Stimulated activated CD8-positive, alpha-beta memory T cell treated with anti-CD3 and anti-CD28 coated beads, Interleukin-4, amount 100 ng/mL, for 48 hours (primary cell): ENCODE measurements around the gene FCHSD2.
"Not testable (repeated sequence)": the region's sequence is repeated elsewhere in the genome, so short reads cannot be mapped to it uniquely, and the experiment has no call there.

Experiments used
- DNase-seq: peaks from one replicate; pipeline ENCODE4 v3.0.0-alpha.2; 2020

Gene FCHSD2

GRCh38 chr11:73002214-73002613 is 139.9 kb downstream of the FCHSD2 start:
- no peak for DNase-seq

GRCh38 chr11:73001615-73002014 is 140.5 kb downstream of the FCHSD2 start:
- no peak for DNase-seq

GRCh38 chr11:72998676-72999075 is 143.4 kb downstream of the FCHSD2 start:
- no peak for DNase-seq

GRCh38 chr11:72996959-72997358 is 145.2 kb downstream of the FCHSD2 start:
- DNase-seq = no peak

GRCh38 chr11:72989727-72990126 is 152.4 kb downstream of the FCHSD2 start:
- DNase-seq = no peak

- no peak for DNase-seq
Measured at GRCh38 chr11:72988821-72989220, 153.3 kb downstream of the FCHSD2 start.

- DNase-seq = no peak
Measured at GRCh38 chr11:72985645-72986044, 156.5 kb downstream of the FCHSD2 start.

- DNase-seq = no peak
Measured at GRCh38 chr11:72984453-72985077, 157.6 kb downstream of the FCHSD2 start.

GRCh38 chr11:72983560-72983959 is 158.6 kb downstream of the FCHSD2 start:
- DNase-seq = no peak

GRCh38 chr11:72981971-72982685 is 160.0 kb downstream of the FCHSD2 start:
- no peak for DNase-seq

- no peak for DNase-seq
Measured at GRCh38 chr11:72981080-72981479, 161.0 kb downstream of the FCHSD2 start.

- not testable (repeated sequence) for DNase-seq
Measured at GRCh38 chr11:72977782-72978181, 164.3 kb downstream of the FCHSD2 start.

- not testable (repeated sequence) for DNase-seq
Measured at GRCh38 chr11:72976522-72976892, 165.6 kb downstream of the FCHSD2 start.

GRCh38 chr11:72975778-72976521 is 166.2 kb downstream of the FCHSD2 start:
- no peak for DNase-seq

GRCh38 chr11:72974487-72975205 is 167.5 kb downstream of the FCHSD2 start:
- no peak for DNase-seq

- no peak for DNase-seq
Measured at GRCh38 chr11:72972496-72973128, 169.5 kb downstream of the FCHSD2 start.

- no peak for DNase-seq
Measured at GRCh38 chr11:72971192-72971967, 170.7 kb downstream of the FCHSD2 start.

- DNase-seq = peak; percentile 40
Measured at GRCh38 chr11:72970557-72971118, 171.5 kb downstream of the FCHSD2 start.

GRCh38 chr11:72969894-72970335 is 172.2 kb downstream of the FCHSD2 start:
- no peak for DNase-seq

- DNase-seq = no peak
Measured at GRCh38 chr11:72968390-72968789, 173.7 kb downstream of the FCHSD2 start.

- DNase-seq = no peak
Measured at GRCh38 chr11:72965672-72966071, 176.4 kb downstream of the FCHSD2 start.

GRCh38 chr11:72962717-72963116 is 179.4 kb downstream of the FCHSD2 start:
- DNase-seq = no peak
